Neural progenitor cell (in vitro differentiated cells): Measurements from ENCODE around the gene TDO2.

ENCODE experiments used
- EZH2 ChIP-seq: fragments of 200-600 bp; sonication (generic); IDR thresholded peaks from 2 replicates; pipeline ENCODE4 v1.6.1; 2017; ENCODE audit warnings: antibody characterized with exemption, mild to moderate bottlenecking, moderate library complexity
- EZH2phosphoT487 ChIP-seq: fragments of 200-600 bp; sonication (generic); IDR thresholded peaks from 2 replicates; pipeline ENCODE4 v1.6.1; 2017; ENCODE audit warnings: antibody characterized with exemption
- TF ChIP-seq, protein P1 (sequence below): fragments of 200-600 bp; sonication (generic); IDR thresholded peaks from 2 replicates; pipeline ENCODE4 v1.5.1; 2017; ENCODE audit warnings: antibody characterized with exemption, mild to moderate bottlenecking

- TF ChIP-seq, protein P1, sequence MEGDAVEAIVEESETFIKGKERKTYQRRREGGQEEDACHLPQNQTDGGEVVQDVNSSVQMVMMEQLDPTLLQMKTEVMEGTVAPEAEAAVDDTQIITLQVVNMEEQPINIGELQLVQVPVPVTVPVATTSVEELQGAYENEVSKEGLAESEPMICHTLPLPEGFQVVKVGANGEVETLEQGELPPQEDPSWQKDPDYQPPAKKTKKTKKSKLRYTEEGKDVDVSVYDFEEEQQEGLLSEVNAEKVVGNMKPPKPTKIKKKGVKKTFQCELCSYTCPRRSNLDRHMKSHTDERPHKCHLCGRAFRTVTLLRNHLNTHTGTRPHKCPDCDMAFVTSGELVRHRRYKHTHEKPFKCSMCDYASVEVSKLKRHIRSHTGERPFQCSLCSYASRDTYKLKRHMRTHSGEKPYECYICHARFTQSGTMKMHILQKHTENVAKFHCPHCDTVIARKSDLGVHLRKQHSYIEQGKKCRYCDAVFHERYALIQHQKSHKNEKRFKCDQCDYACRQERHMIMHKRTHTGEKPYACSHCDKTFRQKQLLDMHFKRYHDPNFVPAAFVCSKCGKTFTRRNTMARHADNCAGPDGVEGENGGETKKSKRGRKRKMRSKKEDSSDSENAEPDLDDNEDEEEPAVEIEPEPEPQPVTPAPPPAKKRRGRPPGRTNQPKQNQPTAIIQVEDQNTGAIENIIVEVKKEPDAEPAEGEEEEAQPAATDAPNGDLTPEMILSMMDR = no peak
- TF ChIP-seq EZH2phosphoT487 = no peak
- TF ChIP-seq EZH2 = no peak
Measured at GRCh38 chr4:155941085-155941790, 37.7 kb downstream of the TDO2 start.
